Calu3 (cell line): Measurements from ENCODE around the gene ADAMTS17. TPM values are rescaled to one million over a fixed set of nuclear protein-coding genes. Genes with fewer than 3 reads are reported as not detected.

ENCODE experiments used
- BruUV-seq: library from RNA; stranded (reverse); fragments of 400-500 nt; replicated peaks from 2 replicates; lab custom pipeline; 2021; lab: Mats Ljungman, UMichigan
- CTCF ChIA-PET: fragments of 300-600 bp; sonication (Branson Sonifier 250); formaldehyde crosslinking; loops from one replicate; lab custom pipeline; 2022; ENCODE audit warnings: antibody characterized with exemption; lab: Charles Lee
- DNase-seq: peaks from one replicate; pipeline ENCODE4 v3.0.0; 2022
- H3K27ac Mint-ChIP-seq: one replicate; pipeline ENCODE4 v1.8.0; 2022; ENCODE audit warnings: mixed read lengths; ENCODE audit not compliant: unreplicated experiment
- H3K27me3 Mint-ChIP-seq: one replicate; pipeline ENCODE4 v1.8.0; 2022; ENCODE audit warnings: mixed read lengths; ENCODE audit not compliant: unreplicated experiment
- H3K36me3 Mint-ChIP-seq: one replicate; pipeline ENCODE4 v1.8.0; 2022; ENCODE audit warnings: mild to moderate bottlenecking, moderate library complexity, mixed read lengths; ENCODE audit not compliant: insufficient read depth, unreplicated experiment
- H3K4me1 Mint-ChIP-seq: one replicate; pipeline ENCODE4 v1.8.0; 2022; ENCODE audit warnings: mild to moderate bottlenecking, low read depth, mixed read lengths; ENCODE audit not compliant: unreplicated experiment
- H3K4me3 Mint-ChIP-seq: one replicate; pipeline ENCODE4 v1.8.0; 2022; ENCODE audit warnings: mild to moderate bottlenecking, low read depth, moderate library complexity, mixed read lengths; ENCODE audit not compliant: unreplicated experiment
- H3K9me3 Mint-ChIP-seq: one replicate; pipeline ENCODE4 v1.8.0; 2022; ENCODE audit warnings: low read depth, mixed read lengths; ENCODE audit not compliant: unreplicated experiment
- intact Hi-C: fragments of 100-400 bp; cut with micrococcal nuclease; formaldehyde crosslinking; loops from one replicate; pipeline ENCODE4 v1.10.0; 2022; ENCODE audit not compliant: unreplicated experiment
- total RNA-seq: library from RNA; stranded (reverse); gene quantifications from 2 replicates; pipeline ENCODE4 v1.2.3, GENCODE V29; 2022
- TF ChIP-seq, protein P1 (sequence below): fragments of 200-600 bp; IDR thresholded peaks from one replicate; pipeline ENCODE4 v1.8.0; 2022; ENCODE audit warnings: antibody characterized with exemption; ENCODE audit not compliant: unreplicated experiment

Gene ADAMTS17
- total RNA-seq, 1 experiment from 2014 or later, result 3.5 TPM

DNA sequence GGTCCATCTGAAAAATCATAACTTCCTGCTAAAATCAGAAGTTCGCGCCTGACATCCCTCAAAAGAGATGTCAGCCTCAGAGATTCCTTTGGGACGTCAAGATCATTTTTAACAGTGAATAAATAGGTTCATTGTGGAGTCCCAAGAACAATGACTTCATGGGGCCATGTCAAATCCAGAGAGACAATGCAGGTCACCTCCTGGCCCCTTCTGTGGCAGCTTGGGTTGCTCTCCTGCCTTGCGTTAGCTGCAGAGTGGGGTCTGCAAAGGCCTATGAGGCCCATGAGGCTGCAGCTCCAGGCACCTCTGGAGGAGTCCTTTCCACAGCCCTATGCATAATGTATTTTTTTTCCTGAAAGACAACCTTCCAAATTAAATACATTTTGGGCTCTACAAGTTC, 282.3 kb downstream of the ADAMTS17 start:
- Mint-ChIP-seq H3K9me3 (peaks cover 13% of the 10 kb centered on the region), H3K4me3 (no peak overlapping the region), H3K36me3 (no peaks in the 10 kb centered on the region), H3K27me3 (peaks cover 21% of the 10 kb centered on the region), H3K27ac (no peak overlapping the region), H3K4me1 (no peaks in the 10 kb centered on the region)
- CTCF ChIA-PET, result interaction anchor here (1.5 kb wide), 1 partner anchor 11 kb away, joined by 3 read pairs; no protein-coding TSS in a partner anchor
- TF ChIP-seq, protein P1, sequence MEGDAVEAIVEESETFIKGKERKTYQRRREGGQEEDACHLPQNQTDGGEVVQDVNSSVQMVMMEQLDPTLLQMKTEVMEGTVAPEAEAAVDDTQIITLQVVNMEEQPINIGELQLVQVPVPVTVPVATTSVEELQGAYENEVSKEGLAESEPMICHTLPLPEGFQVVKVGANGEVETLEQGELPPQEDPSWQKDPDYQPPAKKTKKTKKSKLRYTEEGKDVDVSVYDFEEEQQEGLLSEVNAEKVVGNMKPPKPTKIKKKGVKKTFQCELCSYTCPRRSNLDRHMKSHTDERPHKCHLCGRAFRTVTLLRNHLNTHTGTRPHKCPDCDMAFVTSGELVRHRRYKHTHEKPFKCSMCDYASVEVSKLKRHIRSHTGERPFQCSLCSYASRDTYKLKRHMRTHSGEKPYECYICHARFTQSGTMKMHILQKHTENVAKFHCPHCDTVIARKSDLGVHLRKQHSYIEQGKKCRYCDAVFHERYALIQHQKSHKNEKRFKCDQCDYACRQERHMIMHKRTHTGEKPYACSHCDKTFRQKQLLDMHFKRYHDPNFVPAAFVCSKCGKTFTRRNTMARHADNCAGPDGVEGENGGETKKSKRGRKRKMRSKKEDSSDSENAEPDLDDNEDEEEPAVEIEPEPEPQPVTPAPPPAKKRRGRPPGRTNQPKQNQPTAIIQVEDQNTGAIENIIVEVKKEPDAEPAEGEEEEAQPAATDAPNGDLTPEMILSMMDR, result no peak
- intact Hi-C loops, result no loop called here
- DNase-seq, result no peak
- no TSS peak for BruUV-seq

GRCh38 chr15:100059094-100059493, 282.7 kb downstream of the ADAMTS17 start:
- DNase-seq, result no peak
- no peak overlapping the region for H3K27ac Mint-ChIP-seq
- peaks cover 21% of the 10 kb centered on the region for H3K27me3 Mint-ChIP-seq
- CTCF ChIA-PET, result interaction anchor here (1.5 kb wide), 1 partner anchor 10 kb away, joined by 3 read pairs; no protein-coding TSS in a partner anchor
- no peaks in the 10 kb centered on the region for H3K4me1 Mint-ChIP-seq
- H3K36me3 Mint-ChIP-seq, result no peaks in the 10 kb centered on the region
- TF ChIP-seq, protein P1, result no peak
- no TSS peak for BruUV-seq
- no peak overlapping the region for H3K4me3 Mint-ChIP-seq
- intact Hi-C loops, result no loop called here
- peaks cover 12% of the 10 kb centered on the region for H3K9me3 Mint-ChIP-seq

DNA sequence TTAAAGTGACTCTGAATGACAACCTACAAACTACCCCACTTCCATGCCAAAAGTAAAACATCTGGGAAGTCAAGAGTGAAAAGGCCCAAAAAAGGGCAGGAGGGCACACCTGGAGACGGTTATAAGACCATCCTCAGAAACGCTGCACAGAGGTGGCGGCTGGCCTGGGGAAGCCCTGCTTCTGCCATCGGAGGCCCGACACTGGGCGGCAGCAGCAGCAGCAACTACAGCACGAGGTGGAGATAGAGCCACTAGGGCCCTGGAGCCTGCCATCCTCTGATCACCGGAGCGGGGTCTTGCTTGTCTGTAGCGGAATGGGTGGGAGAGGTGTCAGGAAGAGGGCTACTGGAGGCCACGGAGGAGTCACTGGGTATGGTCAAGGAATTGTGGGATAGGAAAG, 283.3 kb downstream of the ADAMTS17 start:
- Mint-ChIP-seq H3K4me3 (no peak overlapping the region), H3K27ac (no peak overlapping the region), H3K4me1 (no peaks in the 10 kb centered on the region), H3K27me3 (peaks cover 21% of the 10 kb centered on the region), H3K36me3 (no peaks in the 10 kb centered on the region), H3K9me3 (peaks cover 12% of the 10 kb centered on the region)
- TF ChIP-seq, protein P1, result no peak
- BruUV-seq, result no TSS peak
- CTCF ChIA-PET, result interaction anchor here (1.5 kb wide), 1 partner anchor 10 kb away, joined by 3 read pairs; no protein-coding TSS in a partner anchor
- no peak for DNase-seq
- intact Hi-C loops, result no loop called here

DNA sequence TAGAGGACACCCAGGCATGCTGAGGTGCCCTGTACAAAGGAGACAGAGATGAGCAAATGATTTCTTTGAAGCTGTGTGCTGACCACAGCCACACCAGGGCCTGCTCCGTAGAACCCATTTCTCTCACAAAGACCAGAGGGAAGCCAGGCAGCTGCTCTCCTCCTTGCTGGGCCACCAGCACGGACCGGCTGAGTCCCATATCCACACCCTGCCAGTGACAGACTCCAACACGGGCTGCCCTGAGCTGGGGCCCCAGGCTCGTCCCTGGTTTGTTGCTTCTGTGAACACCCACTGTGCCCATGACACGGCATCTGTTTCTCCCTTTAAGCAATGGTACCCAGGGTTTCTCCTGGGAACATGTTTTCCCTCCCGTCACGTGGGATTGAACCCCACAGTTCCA, 284.5 kb downstream of the ADAMTS17 start:
- DNase-seq, result no peak
- H3K4me1 Mint-ChIP-seq, result no peaks in the 10 kb centered on the region
- H3K9me3 Mint-ChIP-seq, result peaks cover 10% of the 10 kb centered on the region
- TF ChIP-seq, protein P1, result no peak
- no peak overlapping the region for H3K4me3 Mint-ChIP-seq
- BruUV-seq, result no TSS peak
- peaks cover 21% of the 10 kb centered on the region for H3K27me3 Mint-ChIP-seq
- no peak overlapping the region for H3K27ac Mint-ChIP-seq
- H3K36me3 Mint-ChIP-seq, result no peaks in the 10 kb centered on the region
- CTCF ChIA-PET, result no interaction called here
- intact Hi-C loops, result no loop called here
